Measurements from ENCODE around the gene FGG. TPM values are rescaled to one million over a fixed set of nuclear protein-coding genes. Genes with fewer than 3 reads are reported as not detected.

The FGG gene
- total RNA-seq, 4 donors from 2014 or later: not detected

GRCh38 chr4:154564311-154564710 is 48.1 kb downstream of the FGG start:
- Histone ChIP-seq H3K36me3 (no peaks in the 10 kb centered on the region), H3K27me3 (no peaks in the 10 kb centered on the region), H3K4me1 (no peaks in the 10 kb centered on the region), H3K9me3 (no peaks in the 10 kb centered on the region), H3K27ac (no peak overlapping the region), H3K4me3 (replicated peaks in 1 of 3) (no peak overlapping the region)
- 93 to 95% methylated on average over 1 of the region's 1 CpG for WGBS, 2 donors
- no peak for DNase-seq
- TF ChIP-seq, protein P1, sequence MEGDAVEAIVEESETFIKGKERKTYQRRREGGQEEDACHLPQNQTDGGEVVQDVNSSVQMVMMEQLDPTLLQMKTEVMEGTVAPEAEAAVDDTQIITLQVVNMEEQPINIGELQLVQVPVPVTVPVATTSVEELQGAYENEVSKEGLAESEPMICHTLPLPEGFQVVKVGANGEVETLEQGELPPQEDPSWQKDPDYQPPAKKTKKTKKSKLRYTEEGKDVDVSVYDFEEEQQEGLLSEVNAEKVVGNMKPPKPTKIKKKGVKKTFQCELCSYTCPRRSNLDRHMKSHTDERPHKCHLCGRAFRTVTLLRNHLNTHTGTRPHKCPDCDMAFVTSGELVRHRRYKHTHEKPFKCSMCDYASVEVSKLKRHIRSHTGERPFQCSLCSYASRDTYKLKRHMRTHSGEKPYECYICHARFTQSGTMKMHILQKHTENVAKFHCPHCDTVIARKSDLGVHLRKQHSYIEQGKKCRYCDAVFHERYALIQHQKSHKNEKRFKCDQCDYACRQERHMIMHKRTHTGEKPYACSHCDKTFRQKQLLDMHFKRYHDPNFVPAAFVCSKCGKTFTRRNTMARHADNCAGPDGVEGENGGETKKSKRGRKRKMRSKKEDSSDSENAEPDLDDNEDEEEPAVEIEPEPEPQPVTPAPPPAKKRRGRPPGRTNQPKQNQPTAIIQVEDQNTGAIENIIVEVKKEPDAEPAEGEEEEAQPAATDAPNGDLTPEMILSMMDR (IDR thresholded peaks at IDR 0.05): no peak
- TF ChIP-seq POLR2A (IDR thresholded peaks at IDR 0.05): no peak
- intact Hi-C loops (cut with DNase I): no loop called here

GRCh38 chr4:154562697-154563254 is 49.7 kb downstream of the FGG start, which contains the start of gene FGB:
TSS of gene FGB (plus strand) at chr4:154563011. CDS start at chr4:154563019, 8 bp downstream.
- no peaks in the 10 kb centered on the region for H3K4me1 ChIP-seq
- no peaks in the 10 kb centered on the region for H3K27me3 ChIP-seq
- 72 to 75% methylated on average over 2 of the region's 2 CpGs for WGBS, 2 donors
- H3K27ac ChIP-seq: no peak within 1 kb of the TSS
- H3K4me3 ChIP-seq (replicated peaks in 1 of 3): no peak within 1 kb of the TSS
- no peak for DNase-seq
- no peaks in the 10 kb centered on the region for H3K9me3 ChIP-seq
- TF ChIP-seq, protein P1 (IDR thresholded peaks at IDR 0.05): no peak
- no peak for TF ChIP-seq POLR2A (IDR thresholded peaks at IDR 0.05)
- no peaks in the 10 kb centered on the region for H3K36me3 ChIP-seq
- intact Hi-C loops (cut with DNase I): no loop called here

- no peak overlapping the region for H3K4me3 ChIP-seq (replicated peaks in 1 of 3)
- no peak overlapping the region for H3K27ac ChIP-seq
- intact Hi-C loops (cut with DNase I): no loop called here
- H3K36me3 ChIP-seq: no peaks in the 10 kb centered on the region
- 91% methylated on average over 4 of the region's 4 CpGs for WGBS, 2 donors
- no peaks in the 10 kb centered on the region for H3K9me3 ChIP-seq
- no peak for TF ChIP-seq POLR2A (IDR thresholded peaks at IDR 0.05)
- TF ChIP-seq, protein P1 (IDR thresholded peaks at IDR 0.05): no peak
- no peak for DNase-seq
- no peaks in the 10 kb centered on the region for H3K4me1 ChIP-seq
- no peaks in the 10 kb centered on the region for H3K27me3 ChIP-seq
Observed at GRCh38 chr4:154560824-154561231, 51.6 kb downstream of the FGG start.

DNA sequence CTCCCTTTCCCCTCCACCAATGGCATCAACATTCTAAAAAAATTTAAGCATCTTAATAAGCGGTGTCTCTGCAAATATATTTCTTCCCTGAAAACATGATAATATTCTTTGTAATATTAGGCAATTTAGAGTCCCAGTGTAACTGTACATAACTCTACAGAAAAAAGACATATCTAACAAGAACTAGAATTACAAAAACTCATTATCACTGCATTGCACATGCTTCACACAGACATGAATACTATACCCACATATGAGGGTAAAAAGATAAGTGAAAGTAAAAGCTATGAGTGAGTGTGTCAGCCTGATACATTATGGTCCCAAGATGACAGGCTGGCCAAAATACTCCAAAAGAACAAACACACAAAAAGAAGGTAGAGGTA is 52.0 kb downstream of the FGG start:
- 97 to 100% methylated on average over 1 of the region's 1 CpG for WGBS, 2 donors
- no peaks in the 10 kb centered on the region for H3K27me3 ChIP-seq
- H3K9me3 ChIP-seq: no peaks in the 10 kb centered on the region
- TF ChIP-seq, protein P1 (IDR thresholded peaks at IDR 0.05): no peak
- no peak for TF ChIP-seq POLR2A (IDR thresholded peaks at IDR 0.05)
- H3K4me3 ChIP-seq (replicated peaks in 1 of 3): no peak overlapping the region
- intact Hi-C loops (cut with DNase I): no loop called here
- H3K36me3 ChIP-seq: no peaks in the 10 kb centered on the region
- no peak for DNase-seq
- no peak overlapping the region for H3K27ac ChIP-seq
- no peaks in the 10 kb centered on the region for H3K4me1 ChIP-seq

DNA sequence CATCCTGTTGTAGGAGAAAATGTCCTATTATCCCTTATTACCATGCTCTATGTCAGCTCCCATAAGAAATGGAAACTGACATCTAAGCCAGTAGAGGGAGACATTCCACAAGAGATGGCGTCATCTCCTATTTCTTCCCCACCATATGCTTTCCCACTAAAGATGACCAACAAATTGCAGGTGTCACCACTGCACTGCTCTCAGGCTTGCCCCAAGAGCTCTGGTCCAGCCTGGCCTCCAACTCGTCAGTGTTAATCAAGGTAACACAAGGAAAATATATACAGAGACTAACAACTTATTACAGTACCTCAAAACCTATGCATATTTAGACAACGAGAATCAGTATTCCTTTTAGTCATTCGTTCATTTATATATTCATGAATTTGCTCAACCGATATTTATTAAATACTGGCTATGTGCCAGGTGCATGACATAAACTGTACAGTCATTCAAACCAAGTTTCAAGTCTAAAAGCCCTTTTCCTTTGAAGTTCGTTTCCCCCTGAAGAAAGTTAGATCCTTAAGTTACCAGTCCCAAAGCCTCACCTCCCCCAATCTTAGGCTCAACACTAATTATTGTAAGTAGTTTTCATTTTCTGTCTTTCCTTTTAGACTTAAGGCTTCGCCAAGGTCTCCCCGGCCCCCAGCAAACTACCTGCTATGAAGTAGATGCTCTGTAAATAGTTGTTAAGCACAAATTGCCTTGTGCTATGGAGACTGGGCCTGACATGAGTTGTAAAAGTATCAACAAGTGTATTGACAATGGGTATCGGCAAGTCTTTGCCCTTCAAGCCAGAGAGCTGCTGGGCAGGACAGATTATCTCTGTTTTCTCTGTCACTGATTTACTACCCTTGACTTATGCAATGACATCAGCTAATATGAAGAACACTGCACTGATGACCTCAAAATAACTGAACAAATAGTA is 52.7 kb downstream of the FGG start:
- no peaks in the 10 kb centered on the region for H3K27me3 ChIP-seq
- DNase-seq: no peak
- intact Hi-C loops (cut with DNase I): loop anchor here (5.0 to 10.0 kb wide), 2 partner anchors 55 to 63 kb away; no protein-coding TSS in a partner anchor
- H3K9me3 ChIP-seq: no peaks in the 10 kb centered on the region
- H3K27ac ChIP-seq: no peak overlapping the region
- WGBS, 2 donors: 74 to 79% methylated on average over 9 of the region's 9 CpGs
- no peaks in the 10 kb centered on the region for H3K4me1 ChIP-seq
- H3K36me3 ChIP-seq: no peaks in the 10 kb centered on the region
- no peak for TF ChIP-seq POLR2A (IDR thresholded peaks at IDR 0.05)
- TF ChIP-seq, protein P1 (IDR thresholded peaks at IDR 0.05): peak in 4 of 6 experiments; percentile 14 to 45 (median 40)
- no peak overlapping the region for H3K4me3 ChIP-seq (replicated peaks in 1 of 3)
